ENCODE data around the gene CDR2L.

CDR2L gene

GRCh38 chr17:74995847-74996246 lies 8.4 kb downstream of the CDR2L start:
- no peak overlapping the region for H3K4me3 ChIP-seq (ENCODE audit: low read depth, low read length)
- peak; percentile 24 for DNase-seq (ENCODE audit: low read depth)
- no peak for TF ChIP-seq POLR2A (IDR thresholded peaks at IDR 0.05; ENCODE audit: extremely low read depth, insufficient read length)
- TF ChIP-seq, protein P1, sequence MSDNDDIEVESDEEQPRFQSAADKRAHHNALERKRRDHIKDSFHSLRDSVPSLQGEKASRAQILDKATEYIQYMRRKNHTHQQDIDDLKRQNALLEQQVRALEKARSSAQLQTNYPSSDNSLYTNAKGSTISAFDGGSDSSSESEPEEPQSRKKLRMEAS (IDR thresholded peaks at IDR 0.05; ENCODE audit: low read depth, low read length) = no peak
- TF ChIP-seq CTCF (IDR thresholded peaks at IDR 0.05; ENCODE audit: low read depth, low read length) = no peak
- TF ChIP-seq MYC (IDR thresholded peaks at IDR 0.05; ENCODE audit: low read depth, low read length) = no peak

GRCh38 chr17:74998783-74999182 lies 11.4 kb downstream of the CDR2L start:
- TF ChIP-seq, protein P1 (IDR thresholded peaks at IDR 0.05; ENCODE audit: low read depth, low read length) = no peak
- no peak for TF ChIP-seq CTCF (IDR thresholded peaks at IDR 0.05; ENCODE audit: low read depth, low read length)
- TF ChIP-seq POLR2A (IDR thresholded peaks at IDR 0.05; ENCODE audit: extremely low read depth, insufficient read length) = no peak
- TF ChIP-seq MYC (IDR thresholded peaks at IDR 0.05; ENCODE audit: low read depth, low read length) = no peak
- no peak for DNase-seq (ENCODE audit: low read depth)
- H3K4me3 ChIP-seq (ENCODE audit: low read depth, low read length) = no peak overlapping the region

GRCh38 chr17:74999523-74999922 lies 12.1 kb downstream of the CDR2L start:
- no peak for DNase-seq (ENCODE audit: low read depth)
- no peak overlapping the region for H3K4me3 ChIP-seq (ENCODE audit: low read depth, low read length)
- TF ChIP-seq, protein P1 (IDR thresholded peaks at IDR 0.05; ENCODE audit: low read depth, low read length) = no peak
- TF ChIP-seq CTCF (IDR thresholded peaks at IDR 0.05; ENCODE audit: low read depth, low read length) (no peak), POLR2A (IDR thresholded peaks at IDR 0.05; ENCODE audit: extremely low read depth, insufficient read length) (no peak), MYC (IDR thresholded peaks at IDR 0.05; ENCODE audit: low read depth, low read length) (no peak)

GRCh38 chr17:75001915-75002843 lies 14.7 kb downstream of the CDR2L start:
- TF ChIP-seq, protein P1 (IDR thresholded peaks at IDR 0.05; ENCODE audit: low read depth, low read length) = 0 out of 2 replicates have a peak, but pooled peaks have one; percentile 26
- TF ChIP-seq POLR2A (IDR thresholded peaks at IDR 0.05; ENCODE audit: extremely low read depth, insufficient read length) = no peak

GRCh38 chr17:75003070-75003956 lies 15.9 kb downstream of the CDR2L start:
- no peak overlapping the region for H3K4me3 ChIP-seq (ENCODE audit: low read depth, low read length)
- DNase-seq (ENCODE audit: low read depth) = no peak
- TF ChIP-seq, protein P1 (IDR thresholded peaks at IDR 0.05; ENCODE audit: low read depth, low read length) = no peak
- TF ChIP-seq MYC (IDR thresholded peaks at IDR 0.05; ENCODE audit: low read depth, low read length) (no peak), POLR2A (IDR thresholded peaks at IDR 0.05; ENCODE audit: extremely low read depth, insufficient read length) (no peak), CTCF (IDR thresholded peaks at IDR 0.05; ENCODE audit: low read depth, low read length) (no peak)

More at GRCh38 chr17:75001915-75002843, 14.7 kb downstream of the CDR2L start:
- no peak overlapping the region for H3K4me3 ChIP-seq (ENCODE audit: low read depth, low read length)
- DNase-seq (ENCODE audit: low read depth) = peak; percentile 60
